GM23338 (cell line): ENCODE data around the gene MAVS. TPM values are rescaled to one million over a fixed set of nuclear protein-coding genes. Genes with fewer than 3 reads are reported as not detected.

Source experiments
- ATAC-seq: fragments of 200-7000 bp; cut with Tn5 transposase; 3 replicates; pipeline ENCODE4 v1.9.1; 2020
- DNase-seq: peaks from one replicate; pipeline ENCODE4 v3.0.0-alpha.2; 2015; ENCODE audit warnings: low spot score
- H2AFZ ChIP-seq: fragments of 200-600 bp; sonication (generic); 2 replicates; pipeline ENCODE4 v1.8.0; 2016; ENCODE audit warnings: antibody characterized with exemption, mild to moderate bottlenecking, moderate library complexity
- H3F3A ChIP-seq: fragments of 200-600 bp; sonication (generic); replicated peaks from 2 replicates; pipeline ENCODE4 v1.8.0; 2017; ENCODE audit warnings: antibody characterized with exemption, mixed run types, low read depth
- H3K27ac ChIP-seq: fragments of 200-600 bp; sonication (generic); 2 replicates; pipeline ENCODE4 v1.6.1; 2016; ENCODE audit warnings: low read depth
- H3K27me3 ChIP-seq: fragments of 200-600 bp; sonication (generic); 2 replicates; pipeline ENCODE4 v1.8.0; 2016; ENCODE audit warnings: mild to moderate bottlenecking, mixed run types, moderate library complexity; ENCODE audit not compliant: insufficient read depth
- H3K36me3 ChIP-seq: fragments of 200-600 bp; sonication (generic); 2 replicates; pipeline ENCODE4 v1.8.0; 2016; ENCODE audit warnings: mild to moderate bottlenecking; ENCODE audit not compliant: insufficient read depth
- H3K4me1 ChIP-seq: fragments of 200-600 bp; sonication (generic); 2 replicates; pipeline ENCODE4 v1.8.0; 2016; ENCODE audit warnings: mild to moderate bottlenecking, moderate library complexity; ENCODE audit not compliant: insufficient read depth
- H3K4me2 ChIP-seq: fragments of 200-600 bp; sonication (generic); 2 replicates; pipeline ENCODE4 v1.7.1; 2017; ENCODE audit warnings: mixed run types
- H3K4me3 ChIP-seq: fragments of 200-600 bp; sonication (generic); 2 replicates; pipeline ENCODE4 v1.6.1; 2016; ENCODE audit warnings: mixed run types
- H3K79me2 ChIP-seq: fragments of 200-600 bp; sonication (generic); replicated peaks from 2 replicates; pipeline ENCODE4 v1.8.0; 2017; ENCODE audit warnings: mild to moderate bottlenecking; ENCODE audit not compliant: insufficient read depth
- H3K9me2 ChIP-seq: fragments of 200-600 bp; sonication (generic); 2 replicates; pipeline ENCODE4 v1.8.0; 2017; ENCODE audit not compliant: insufficient read depth
- H4K20me1 ChIP-seq: fragments of 200-600 bp; sonication (generic); replicated peaks from 2 replicates; pipeline ENCODE4 v1.8.0; 2017; ENCODE audit warnings: mild to moderate bottlenecking; ENCODE audit not compliant: insufficient read depth
- H3K27ac Mint-ChIP-seq: 2 replicates; pipeline ENCODE4 v1.8.0; 2020; ENCODE audit warnings: inconsistent platforms, mild to moderate bottlenecking, moderate library complexity, mixed read lengths
- H3K27me3 Mint-ChIP-seq: 3 replicates; pipeline ENCODE4 v1.8.0; 2022; ENCODE audit warnings: low read depth, mild to moderate bottlenecking, moderate library complexity, mixed read lengths, inconsistent platforms; ENCODE audit not compliant: insufficient read depth, poor library complexity
- H3K36me3 Mint-ChIP-seq: 3 replicates; pipeline ENCODE4 v1.8.0; 2021; ENCODE audit warnings: low read depth, mild to moderate bottlenecking, inconsistent platforms, moderate library complexity, mixed read lengths
- H3K4me1 Mint-ChIP-seq: 3 replicates; pipeline ENCODE4 v1.8.0; 2020; ENCODE audit warnings: mild to moderate bottlenecking, inconsistent platforms, mixed read lengths
- H3K4me3 Mint-ChIP-seq: 3 replicates; pipeline ENCODE4 v1.8.0; 2021; ENCODE audit warnings: moderate library complexity, mild to moderate bottlenecking, inconsistent platforms, mixed read lengths
- H3K9me3 Mint-ChIP-seq: 3 replicates; pipeline ENCODE4 v1.8.0; 2020; ENCODE audit warnings: moderate library complexity, mild to moderate bottlenecking, inconsistent platforms, mixed read lengths
- CREB1 ChIP-seq: fragments of 250-450 bp; sonication (Bioruptor Pico); IDR thresholded peaks from 2 replicates; pipeline ENCODE4 v1.5.0; 2020; ENCODE audit warnings: low read depth, mild to moderate bottlenecking, moderate library complexity
- ETS1 ChIP-seq: IDR thresholded peaks from 2 replicates; pipeline ENCODE4 v1.6.1; 2016; ENCODE audit warnings: antibody characterized with exemption
- EZH2 ChIP-seq: fragments of 200-600 bp; sonication (generic); IDR thresholded peaks from one replicate; pipeline ENCODE4 v1.8.0; 2017; ENCODE audit warnings: antibody characterized with exemption, mild to moderate bottlenecking, low read depth; ENCODE audit not compliant: unreplicated experiment
- EZH2phosphoT487 ChIP-seq: fragments of 200-600 bp; sonication (generic); IDR thresholded peaks from one replicate; pipeline ENCODE4 v1.8.1; 2018; ENCODE audit warnings: antibody characterized with exemption; ENCODE audit not compliant: unreplicated experiment
- JUNB ChIP-seq: IDR thresholded peaks from one replicate; pipeline ENCODE4 v1.6.1; 2016; ENCODE audit warnings: antibody characterized with exemption; ENCODE audit not compliant: unreplicated experiment
- NANOG ChIP-seq: IDR thresholded peaks from 2 replicates; pipeline ENCODE4 v1.6.1; 2016; ENCODE audit warnings: antibody characterized with exemption, borderline replicate concordance
- POLR2AphosphoS5 ChIP-seq: IDR thresholded peaks from 2 replicates; pipeline ENCODE4 v1.6.1; 2016; ENCODE audit warnings: antibody characterized with exemption, low read depth
- REST ChIP-seq: IDR thresholded peaks from one replicate; pipeline ENCODE4 v1.6.1; 2018; ENCODE audit warnings: antibody characterized with exemption; ENCODE audit not compliant: unreplicated experiment
- STAT1 ChIP-seq: IDR thresholded peaks from one replicate; pipeline ENCODE4 v1.6.1; 2016; ENCODE audit warnings: antibody characterized with exemption; ENCODE audit not compliant: unreplicated experiment
- ZNF114 ChIP-seq: fragments of 250-450 bp; sonication (Bioruptor Pico); IDR thresholded peaks from 2 replicates; pipeline ENCODE4 v1.5.0; 2020; ENCODE audit warnings: mild to moderate bottlenecking, moderate library complexity
- ZNF331 ChIP-seq: fragments of 250-450 bp; sonication (Bioruptor Pico); IDR thresholded peaks from 2 replicates; pipeline ENCODE4 v1.5.0; 2020; ENCODE audit warnings: low read depth, mild to moderate bottlenecking, moderate library complexity
- ZNF462 ChIP-seq: fragments of 250-450 bp; sonication (Bioruptor Pico); IDR thresholded peaks from 2 replicates; pipeline ENCODE4 v1.5.0; 2020; ENCODE audit warnings: mild to moderate bottlenecking, moderate library complexity
- polyA plus RNA-seq: library from polyadenylated mRNA; unstranded; fragments of >200 nt; fragmentation: Nextera tagmentation; extraction: Ambion mirVana; gene quantifications from 2 replicates; pipeline ENCODE4 v1.2.1, GENCODE V29; 2016
- total RNA-seq: library from RNA; depleted of rRNA; stranded (reverse); fragments of >200 nt; shearing (Covaris generic); gene quantifications from 2 replicates; pipeline ENCODE4 v1.2.3, GENCODE V29; 2014

MAVS gene
- total and polyA plus RNA-seq, 2 experiments from 2014 or later: 5.2 to 21.8 TPM

- Histone ChIP-seq H2AFZ (no peak overlapping the region), H3K79me2 (no peaks in the 10 kb centered on the region), H3F3A (peaks cover 10% of the 10 kb centered on the region; the same call in 1 of the 2 replicates), H3K4me3 (peak overlapping the region; percentile 44; the same call in 1 of the 2 replicates), H3K9me2 (no peaks in the 10 kb centered on the region), H4K20me1 (no peaks in the 10 kb centered on the region; the same call in 1 of the 2 replicates), H3K4me1 (peaks cover 43% of the 10 kb centered on the region), H3K27me3 (no peaks in the 10 kb centered on the region), H3K36me3 (no peaks in the 10 kb centered on the region), H3K4me2 (peak overlapping the region; percentile 70), H3K27ac (peak overlapping the region; percentile 78; the same call in 1 of the 2 replicates)
- TF ChIP-seq POLR2AphosphoS5 (no peak), EZH2 (no peak), CREB1 (CRISPR knock-in tag) (no peak), ZNF114 (CRISPR knock-in tag) (no peak), JUNB (no peak), ZNF331 (CRISPR knock-in tag) (no peak), NANOG (no peak), EZH2phosphoT487 (no peak)
- H3K9me3 Mint-ChIP-seq: no peaks in the 10 kb centered on the region
- DNase-seq (no peak), ATAC-seq (no peak)
- H3K27me3 Mint-ChIP-seq: peaks cover 25% of the 10 kb centered on the region
- H3K27ac Mint-ChIP-seq: 0 out of 2 replicates have a peak overlapping the region, but pooled peaks have one; percentile 54
- H3K4me3 Mint-ChIP-seq: no peak overlapping the region
- peaks cover 53% of the 10 kb centered on the region for H3K36me3 Mint-ChIP-seq
- H3K4me1 Mint-ChIP-seq: peaks cover 51% of the 10 kb centered on the region
Measured at GRCh38 chr20:3800878-3801260, 45.8 kb upstream of the MAVS start.

- Histone ChIP-seq H3K36me3 (no peaks in the 10 kb centered on the region), H3K79me2 (no peaks in the 10 kb centered on the region), H4K20me1 (no peaks in the 10 kb centered on the region; the same call in 1 of the 2 replicates), H3F3A (peaks cover 10% of the 10 kb centered on the region; the same call in 1 of the 2 replicates), H3K27me3 (no peaks in the 10 kb centered on the region), H3K27ac (no peak overlapping the region), H3K9me2 (no peaks in the 10 kb centered on the region), H3K4me2 (no peak overlapping the region), H3K4me3 (no peak overlapping the region), H2AFZ (no peak overlapping the region), H3K4me1 (peaks cover 43% of the 10 kb centered on the region)
- peaks cover 53% of the 10 kb centered on the region for H3K4me1 Mint-ChIP-seq
- no peak overlapping the region for H3K4me3 Mint-ChIP-seq
- peaks cover 56% of the 10 kb centered on the region for H3K36me3 Mint-ChIP-seq
- no peaks in the 10 kb centered on the region for H3K9me3 Mint-ChIP-seq
- DNase-seq (no peak), ATAC-seq (no peak)
- no peak overlapping the region for H3K27ac Mint-ChIP-seq
- peaks cover 26% of the 10 kb centered on the region for H3K27me3 Mint-ChIP-seq
- TF ChIP-seq POLR2AphosphoS5 (no peak), ZNF462 (no peak), STAT1 (no peak), EZH2 (no peak), REST (no peak), JUNB (no peak), ZNF114 (CRISPR knock-in tag) (no peak), ETS1 (no peak), ZNF331 (CRISPR knock-in tag) (no peak)
Measured at GRCh38 chr20:3801299-3801698, 45.3 kb upstream of the MAVS start.
